ENCODE measurements around the gene CTCF. TPM values are rescaled to one million over a fixed set of nuclear protein-coding genes. Genes with fewer than 3 reads are reported as not detected.

Gene CTCF
- polyA plus RNA-seq, 1 experiment = 24.4 TPM

DNA sequence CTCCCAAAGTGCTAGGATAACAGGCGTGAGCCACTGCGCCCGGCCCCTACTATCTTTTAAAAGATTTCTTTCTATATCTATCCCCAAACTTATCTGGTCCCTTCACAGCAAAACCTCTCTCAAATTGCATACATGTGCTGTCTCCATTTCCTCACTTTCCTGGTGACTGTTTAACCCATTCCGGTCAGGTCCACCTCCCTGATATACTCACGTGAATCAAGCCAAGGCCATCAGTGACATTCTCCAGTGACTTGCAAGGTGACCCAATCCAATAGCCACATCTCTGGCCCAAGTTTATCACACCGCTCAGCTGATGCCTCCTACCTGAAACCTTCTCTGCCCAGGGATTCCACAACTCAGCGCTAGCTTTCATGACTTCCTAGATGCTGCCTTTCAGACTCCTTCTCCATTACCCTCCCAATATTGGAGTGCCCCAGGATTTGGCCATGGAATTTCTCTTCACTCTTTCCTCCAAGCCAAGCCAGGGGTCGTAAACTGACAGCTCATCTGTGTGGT is 1.4 kb upstream of the CTCF start:
- POLR2A ChIA-PET = interaction anchor here (3.2 kb wide), 1 partner anchor 13 kb away, joined by 21 read pairs; no protein-coding TSS in a partner anchor
- Histone ChIP-seq H3K27me3 (ENCODE audit: control insufficient read depth, insufficient read depth, low read length) (no peaks in the 10 kb centered on the region), H3K27ac (ENCODE audit: low read depth, low read length) (no peak overlapping the region), H3K4me3 (ENCODE audit: low read depth, low read length) (no peak overlapping the region), H3K9me3 (ENCODE audit: control insufficient read depth, insufficient read depth, low read length) (no peaks in the 10 kb centered on the region; the same call in 1 of the 2 replicates)
- no peak for DNase-seq (ENCODE audit: low read depth, low spot score)
- TF ChIP-seq, protein P1, sequence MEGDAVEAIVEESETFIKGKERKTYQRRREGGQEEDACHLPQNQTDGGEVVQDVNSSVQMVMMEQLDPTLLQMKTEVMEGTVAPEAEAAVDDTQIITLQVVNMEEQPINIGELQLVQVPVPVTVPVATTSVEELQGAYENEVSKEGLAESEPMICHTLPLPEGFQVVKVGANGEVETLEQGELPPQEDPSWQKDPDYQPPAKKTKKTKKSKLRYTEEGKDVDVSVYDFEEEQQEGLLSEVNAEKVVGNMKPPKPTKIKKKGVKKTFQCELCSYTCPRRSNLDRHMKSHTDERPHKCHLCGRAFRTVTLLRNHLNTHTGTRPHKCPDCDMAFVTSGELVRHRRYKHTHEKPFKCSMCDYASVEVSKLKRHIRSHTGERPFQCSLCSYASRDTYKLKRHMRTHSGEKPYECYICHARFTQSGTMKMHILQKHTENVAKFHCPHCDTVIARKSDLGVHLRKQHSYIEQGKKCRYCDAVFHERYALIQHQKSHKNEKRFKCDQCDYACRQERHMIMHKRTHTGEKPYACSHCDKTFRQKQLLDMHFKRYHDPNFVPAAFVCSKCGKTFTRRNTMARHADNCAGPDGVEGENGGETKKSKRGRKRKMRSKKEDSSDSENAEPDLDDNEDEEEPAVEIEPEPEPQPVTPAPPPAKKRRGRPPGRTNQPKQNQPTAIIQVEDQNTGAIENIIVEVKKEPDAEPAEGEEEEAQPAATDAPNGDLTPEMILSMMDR (IDR thresholded peaks at IDR 0.05; ENCODE audit: low read depth, low read length) = no peak
- CTCF ChIA-PET = interaction anchor here (0.6 to 3.0 kb wide), 9 partner anchors 14 to 730 kb away, joined by 3 to 32 read pairs (median 4); partner anchors contain the start of genes ACD, C16orf86, CARMIL2 and ENKD1

- ChIA-PET POLR2A (interaction anchor here (0.5 to 3.2 kb wide), 9 partner anchors 10 to 99 kb away, joined by 3 to 21 read pairs (median 4); partner anchors contain the start of genes ACD, PARD6A and RIPOR1), CTCF (interaction anchor here (0.6 to 3.0 kb wide), 12 partner anchors 12 to 254 kb away, joined by 3 to 32 read pairs (median 4); partner anchors contain the start of genes ACD, C16orf86, CARMIL2 and ENKD1)
- DNase-seq (ENCODE audit: low read depth, low spot score) = no peak
- TF ChIP-seq, protein P1 (IDR thresholded peaks at IDR 0.05; ENCODE audit: low read depth, low read length) = no peak
- Histone ChIP-seq H3K27me3 (ENCODE audit: control insufficient read depth, insufficient read depth, low read length) (no peaks in the 10 kb centered on the region), H3K4me3 (ENCODE audit: low read depth, low read length) (peak overlapping the region; percentile 72), H3K27ac (ENCODE audit: low read depth, low read length) (peak overlapping the region; percentile 75), H3K9me3 (ENCODE audit: control insufficient read depth, insufficient read depth, low read length) (no peaks in the 10 kb centered on the region; the same call in 1 of the 2 replicates)
These were observed 864 bp upstream of the CTCF start for GRCh38 chr16:67561501-67561823.

DNA sequence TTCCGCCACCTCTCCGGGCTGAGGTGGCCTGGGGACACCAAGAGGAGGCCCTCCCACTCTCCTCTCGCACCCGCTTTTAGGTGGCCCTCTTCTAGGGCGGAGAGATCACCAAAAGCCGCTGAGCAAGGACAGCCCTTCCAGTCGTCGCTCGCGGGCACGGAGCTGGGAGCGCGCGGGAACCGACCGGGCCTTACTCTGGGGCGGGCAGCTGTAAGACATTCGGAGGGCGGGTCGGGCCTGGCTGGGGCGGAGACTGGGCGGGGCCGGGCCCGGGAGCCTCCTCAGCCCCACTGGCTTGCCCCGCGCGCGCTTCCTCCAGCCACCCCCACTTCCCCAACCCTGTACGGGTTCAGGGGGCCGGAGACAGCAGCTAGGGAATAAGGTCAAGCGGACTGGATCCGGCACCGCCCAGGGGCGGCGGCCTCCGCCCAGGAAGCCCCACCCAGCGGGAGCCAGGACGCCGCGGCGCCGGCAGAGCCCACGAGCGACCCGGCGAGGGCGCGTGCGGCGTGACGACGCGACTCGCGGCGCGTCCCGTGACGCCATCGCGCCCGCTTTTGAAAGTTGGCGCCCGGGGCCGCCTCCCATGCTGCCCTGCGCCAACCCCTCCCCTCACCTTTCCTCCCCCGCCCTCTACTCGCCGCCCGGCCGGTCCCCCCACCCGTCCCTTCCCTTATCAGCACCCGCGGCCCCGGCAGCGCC is 351 bp upstream of the CTCF start:
- no peaks in the 10 kb centered on the region; the same call in 1 of the 2 replicates for H3K9me3 ChIP-seq (ENCODE audit: control insufficient read depth, insufficient read depth, low read length)
- TF ChIP-seq, protein P1 (IDR thresholded peaks at IDR 0.05; ENCODE audit: low read depth, low read length) = no peak
- ChIA-PET POLR2A (interaction anchor here (0.5 to 3.2 kb wide), 14 partner anchors 9 to 245 kb away, joined by 3 to 21 read pairs (median 4); partner anchors contain the start of genes ACD, PARD6A, RIPOR1 and TSNAXIP1), CTCF (interaction anchor here (0.6 to 3.0 kb wide), 20 partner anchors 10 to 312 kb away, joined by 3 to 32 read pairs (median 4); partner anchors contain the start of genes ACD, C16orf86, CARMIL2 and ENKD1)
- H3K27ac ChIP-seq (ENCODE audit: low read depth, low read length) = peak overlapping the region; percentile 75
- DNase-seq (ENCODE audit: low read depth, low spot score) = peak; percentile 91
- H3K27me3 ChIP-seq (ENCODE audit: control insufficient read depth, insufficient read depth, low read length) = no peaks in the 10 kb centered on the region
- H3K4me3 ChIP-seq (ENCODE audit: low read depth, low read length) = peak overlapping the region; percentile 72

DNA sequence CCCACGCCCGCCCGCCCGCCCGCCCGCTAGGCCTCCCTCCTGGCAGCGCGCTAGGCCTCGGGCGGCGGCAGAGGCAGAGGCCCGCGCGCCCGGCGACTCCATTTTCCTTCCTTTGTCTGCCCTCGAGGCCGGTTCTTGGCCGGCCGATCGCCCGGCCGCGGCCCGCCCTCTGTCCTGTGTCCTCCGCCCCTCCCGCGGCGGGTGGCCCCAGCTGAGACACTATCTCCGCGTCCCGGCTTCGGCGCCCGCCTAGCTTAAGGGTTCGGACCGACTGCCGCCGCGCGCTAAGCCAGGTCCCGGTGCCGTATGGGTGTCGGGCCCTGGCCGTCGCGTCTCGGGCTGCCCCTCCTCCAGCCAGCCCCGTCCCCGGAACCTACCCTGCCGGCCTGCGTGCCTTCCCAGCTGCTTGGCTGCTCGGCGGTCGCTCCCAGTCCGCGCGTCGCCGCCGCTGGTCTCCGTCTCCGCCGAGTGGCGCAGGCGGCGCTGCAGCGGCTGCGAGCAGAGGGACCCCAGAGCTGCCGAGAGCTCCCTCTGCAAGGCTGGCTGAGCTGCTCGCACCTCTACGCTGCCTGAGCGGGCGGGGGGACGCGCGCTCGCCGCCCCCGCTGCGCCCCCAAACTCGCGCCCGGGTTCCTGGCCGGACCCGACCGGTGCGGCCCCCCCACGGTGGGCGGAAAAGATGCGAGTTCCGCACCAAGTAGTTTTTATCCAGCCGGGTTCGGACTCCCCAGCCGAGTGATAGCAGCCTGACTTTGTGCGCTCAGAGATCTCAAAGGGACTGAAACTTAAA is 787 bp downstream of the CTCF start:
- Histone ChIP-seq H3K4me3 (ENCODE audit: low read depth, low read length) (peak overlapping the region; percentile 83), H3K27ac (ENCODE audit: low read depth, low read length) (peak overlapping the region; percentile 91), H3K27me3 (ENCODE audit: control insufficient read depth, insufficient read depth, low read length) (no peaks in the 10 kb centered on the region), H3K9me3 (ENCODE audit: control insufficient read depth, insufficient read depth, low read length) (no peaks in the 10 kb centered on the region; the same call in 1 of the 2 replicates)
- CTCF ChIA-PET = interaction anchor here (0.5 to 3.0 kb wide), 11 partner anchors 9 to 204 kb away, joined by 3 to 32 read pairs (median 7); partner anchors contain the start of genes C16orf86, CARMIL2 and ENKD1
- no peak for DNase-seq (ENCODE audit: low read depth, low spot score)
- POLR2A ChIA-PET = interaction anchor here (0.8 to 3.2 kb wide), 11 partner anchors 9 to 316 kb away, joined by 3 to 21 read pairs (median 4); partner anchors contain the start of genes ACD, FHOD1, PARD6A and RIPOR1
- TF ChIP-seq, protein P1 (IDR thresholded peaks at IDR 0.05; ENCODE audit: low read depth, low read length) = 0 out of 2 replicates have a peak, but pooled peaks have one; percentile 1
